IPS DF 6.9 (cell line): ENCODE data around the gene SELENOT.

Experiments
- DNase-seq: peaks from one replicate; pipeline ENCODE4 v3.0.0-alpha.2; 2013; ENCODE audit warnings: low read depth, low spot score
- H3K27ac ChIP-seq: one replicate; pipeline ENCODE4 v1.5.1; 2013; ENCODE audit warnings: low read length, control low read depth
- H3K27me3 ChIP-seq: 2 replicates; pipeline ENCODE4 v1.6.1; 2013; ENCODE audit warnings: mild to moderate bottlenecking, low read length; ENCODE audit not compliant: control insufficient read depth, insufficient read depth
- H3K36me3 ChIP-seq: 2 replicates; pipeline ENCODE4 v1.6.1; 2013; ENCODE audit warnings: low read length; ENCODE audit not compliant: control insufficient read depth, insufficient read depth
- H3K4me1 ChIP-seq: 2 replicates; pipeline ENCODE4 v1.6.1; 2013; ENCODE audit warnings: low read length; ENCODE audit not compliant: control insufficient read depth, insufficient read depth
- H3K4me3 ChIP-seq: 2 replicates; pipeline ENCODE4 v1.5.1; 2013; ENCODE audit warnings: mild to moderate bottlenecking, low read length
- H3K9me3 ChIP-seq: 2 replicates; pipeline ENCODE4 v1.6.1; 2013; ENCODE audit warnings: low read length, inconsistent platforms; ENCODE audit not compliant: control insufficient read depth, insufficient read depth
- WGBS: extraction: QIAGEN DNeasy Blood & Tissue Kit; methylation state at CpG from one replicate; pipeline ENCODE4 v1.1.7; 2013; ENCODE audit warnings: mixed read lengths, missing lambda C conversion rate; ENCODE audit not compliant: insufficient read length, insufficient coverage; 5-methylcytosine and 5-hydroxymethylcytosine counted together

The SELENOT gene

DNA sequence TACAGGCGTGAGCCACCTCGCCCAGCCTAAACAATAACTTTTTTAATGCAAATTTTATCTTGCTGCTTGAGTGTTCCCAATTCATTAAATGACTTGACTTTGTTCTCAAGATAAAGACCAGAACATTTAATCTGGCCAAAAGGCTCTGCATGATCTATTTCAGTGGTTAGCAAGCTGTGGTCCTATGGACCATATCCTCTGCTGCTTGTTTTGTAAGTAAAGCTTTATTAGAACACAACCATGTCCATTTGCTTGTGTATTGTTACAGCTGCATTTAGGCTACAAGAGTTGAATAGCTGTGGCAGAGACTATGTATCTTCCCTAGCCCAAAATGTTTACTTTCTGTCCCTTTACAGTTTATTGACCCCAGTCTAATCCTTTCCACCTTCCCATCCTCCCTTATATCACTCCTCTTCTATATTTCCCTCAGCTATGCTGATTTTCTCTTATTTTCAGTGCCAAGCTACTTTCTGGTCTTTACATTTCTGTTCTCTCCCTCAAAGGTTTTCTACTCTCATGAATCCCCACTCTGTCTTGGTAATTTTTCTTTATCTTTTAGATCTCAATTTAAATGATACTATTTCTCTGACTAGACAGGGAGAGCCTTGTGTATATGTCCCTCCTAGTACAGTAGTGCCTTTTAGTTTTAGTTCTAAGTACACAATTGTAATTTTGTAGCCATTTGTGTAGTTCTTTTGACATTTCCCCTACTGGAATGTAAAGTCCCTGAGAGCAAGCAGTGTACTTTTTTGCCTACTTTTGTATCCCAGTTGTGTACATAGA is 23.2 kb downstream of the SELENOT start:
- H3K36me3 ChIP-seq: no peaks in the 10 kb centered on the region
- no peaks in the 10 kb centered on the region for H3K27me3 ChIP-seq
- H3K9me3 ChIP-seq: no peaks in the 10 kb centered on the region
- no peak overlapping the region for H3K4me3 ChIP-seq
- DNase-seq: no peak
- no peaks in the 10 kb centered on the region for H3K4me1 ChIP-seq
- no peak overlapping the region for H3K27ac ChIP-seq
- WGBS: no CpG with 5 or more reads among the region's 2 CpGs

- no peaks in the 10 kb centered on the region for H3K4me1 ChIP-seq
- no peak overlapping the region for H3K27ac ChIP-seq
- H3K36me3 ChIP-seq: no peaks in the 10 kb centered on the region
- no peak overlapping the region for H3K4me3 ChIP-seq
- no peaks in the 10 kb centered on the region for H3K27me3 ChIP-seq
- no CpG with 5 or more reads among the region's 2 CpGs for WGBS
- DNase-seq: no peak
- no peaks in the 10 kb centered on the region for H3K9me3 ChIP-seq
Measured at GRCh38 chr3:150627557-150627956, 24.4 kb downstream of the SELENOT start.

DNA sequence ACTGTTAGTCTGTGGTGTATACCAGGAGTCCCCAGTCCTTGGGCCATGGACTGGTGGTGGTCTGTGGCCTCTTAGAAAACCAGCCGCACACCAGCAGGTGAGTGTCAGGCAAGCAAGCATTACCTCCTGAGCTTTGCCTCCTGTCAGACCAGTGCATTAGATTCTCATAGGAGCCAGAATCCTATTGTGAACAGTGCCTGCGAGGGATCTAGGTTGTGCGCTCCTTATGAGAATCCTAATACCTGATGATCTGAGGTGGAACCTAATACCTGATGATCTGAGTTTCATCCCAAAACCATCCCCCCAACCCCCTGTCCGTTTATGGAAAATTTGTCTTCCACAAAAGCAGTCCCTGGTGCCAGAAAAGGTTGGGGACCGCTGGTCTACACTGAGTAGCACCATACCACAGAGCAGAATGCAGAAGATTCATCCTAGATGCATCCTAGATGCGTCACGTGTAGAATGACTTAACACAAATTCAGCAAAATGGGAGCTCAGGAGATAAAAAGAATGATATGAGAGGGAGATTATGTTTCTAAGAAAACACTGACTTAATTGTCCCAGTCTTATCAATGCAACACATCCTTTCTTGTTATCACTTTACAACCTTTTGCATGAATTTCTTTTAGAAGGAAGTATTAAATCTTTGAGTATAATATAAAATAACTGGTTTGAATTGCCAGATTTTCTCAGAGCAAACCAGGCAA is 28.5 kb downstream of the SELENOT start:
- H3K27ac ChIP-seq: no peak overlapping the region
- no peaks in the 10 kb centered on the region for H3K27me3 ChIP-seq
- WGBS: no CpG with 5 or more reads among the region's 7 CpGs
- H3K36me3 ChIP-seq: no peaks in the 10 kb centered on the region
- no peaks in the 10 kb centered on the region for H3K9me3 ChIP-seq
- no peak overlapping the region for H3K4me3 ChIP-seq
- H3K4me1 ChIP-seq: no peaks in the 10 kb centered on the region
- DNase-seq: no peak

GRCh38 chr3:150635076-150635475 is 32.0 kb downstream of the SELENOT start:
- no CpG with 5 or more reads among the region's 6 CpGs for WGBS
- no peaks in the 10 kb centered on the region for H3K4me1 ChIP-seq
- no peaks in the 10 kb centered on the region for H3K36me3 ChIP-seq
- H3K27me3 ChIP-seq: no peaks in the 10 kb centered on the region
- no peak overlapping the region for H3K27ac ChIP-seq
- no peak overlapping the region for H3K4me3 ChIP-seq
- H3K9me3 ChIP-seq: no peaks in the 10 kb centered on the region
- no peak for DNase-seq

DNA sequence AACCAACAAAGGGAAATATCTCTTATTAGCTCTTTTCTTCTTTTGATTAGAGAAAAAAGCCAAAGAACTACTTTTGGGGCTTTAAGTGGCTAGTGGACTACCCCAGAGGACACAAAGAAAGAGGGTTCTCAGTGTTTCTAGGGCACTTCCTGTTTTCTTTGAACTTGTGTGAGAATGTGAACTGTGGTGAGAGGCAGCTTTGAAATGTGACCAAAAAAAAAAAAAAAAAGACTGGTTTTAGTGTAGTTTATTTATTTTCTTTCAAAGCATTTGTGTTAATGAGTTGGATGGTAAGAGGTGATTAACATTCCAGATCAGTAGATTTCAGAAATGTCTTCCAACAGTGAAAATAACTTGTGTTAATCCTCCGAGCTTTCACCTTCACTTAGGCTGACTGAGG is 32.4 kb downstream of the SELENOT start:
- H3K4me1 ChIP-seq: no peaks in the 10 kb centered on the region
- DNase-seq: no peak

GRCh38 chr3:150636258-150636657 is 33.1 kb downstream of the SELENOT start:
- no peak overlapping the region for H3K27ac ChIP-seq
- no CpG with 5 or more reads among the region's 5 CpGs for WGBS
- H3K36me3 ChIP-seq: no peaks in the 10 kb centered on the region
- no peak for DNase-seq
- no peaks in the 10 kb centered on the region for H3K9me3 ChIP-seq
- no peaks in the 10 kb centered on the region for H3K4me1 ChIP-seq
- H3K4me3 ChIP-seq: no peak overlapping the region
- no peaks in the 10 kb centered on the region for H3K27me3 ChIP-seq

More for the DNA sequence above, 32.4 kb downstream of the SELENOT start:
- no peaks in the 10 kb centered on the region for H3K27me3 ChIP-seq
- H3K36me3 ChIP-seq: no peaks in the 10 kb centered on the region
- no peak overlapping the region for H3K27ac ChIP-seq
- H3K9me3 ChIP-seq: no peaks in the 10 kb centered on the region
- no peak overlapping the region for H3K4me3 ChIP-seq
- no CpG with 5 or more reads among the region's 1 CpG for WGBS

DNA sequence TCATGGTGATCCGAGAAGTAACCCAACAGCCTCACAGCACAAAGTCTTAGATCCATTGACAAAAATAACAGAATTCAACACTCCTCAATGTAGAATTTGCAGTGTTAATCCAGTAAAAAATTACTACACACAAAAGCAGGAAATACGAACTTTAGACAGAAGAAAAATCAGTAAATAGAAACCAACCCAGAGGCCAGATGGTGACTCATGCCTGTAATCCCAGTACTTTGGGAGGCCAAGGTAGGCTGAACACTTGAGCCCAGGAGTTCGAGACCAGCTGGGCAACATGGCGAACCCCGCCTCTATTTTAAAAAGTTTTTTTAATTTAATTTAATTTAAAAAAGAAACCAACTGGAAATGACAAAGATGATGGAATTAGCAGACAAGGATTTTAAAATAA is 36.1 kb downstream of the SELENOT start:
- no peak overlapping the region for H3K27ac ChIP-seq
- no peaks in the 10 kb centered on the region for H3K27me3 ChIP-seq
- no peak overlapping the region for H3K4me3 ChIP-seq
- no peaks in the 10 kb centered on the region for H3K9me3 ChIP-seq
- H3K4me1 ChIP-seq: no peaks in the 10 kb centered on the region
- no CpG with 5 or more reads among the region's 5 CpGs for WGBS
- H3K36me3 ChIP-seq: no peaks in the 10 kb centered on the region
- DNase-seq: no peak

- DNase-seq: no peak
- no peaks in the 10 kb centered on the region for H3K36me3 ChIP-seq
- no CpG with 5 or more reads among the region's 12 CpGs for WGBS
- H3K9me3 ChIP-seq: no peaks in the 10 kb centered on the region
- H3K27ac ChIP-seq: no peak overlapping the region
- H3K4me3 ChIP-seq: no peak overlapping the region
- H3K27me3 ChIP-seq: no peaks in the 10 kb centered on the region
- H3K4me1 ChIP-seq: no peaks in the 10 kb centered on the region
Measured at GRCh38 chr3:150640256-150640655, 37.1 kb downstream of the SELENOT start.

DNA sequence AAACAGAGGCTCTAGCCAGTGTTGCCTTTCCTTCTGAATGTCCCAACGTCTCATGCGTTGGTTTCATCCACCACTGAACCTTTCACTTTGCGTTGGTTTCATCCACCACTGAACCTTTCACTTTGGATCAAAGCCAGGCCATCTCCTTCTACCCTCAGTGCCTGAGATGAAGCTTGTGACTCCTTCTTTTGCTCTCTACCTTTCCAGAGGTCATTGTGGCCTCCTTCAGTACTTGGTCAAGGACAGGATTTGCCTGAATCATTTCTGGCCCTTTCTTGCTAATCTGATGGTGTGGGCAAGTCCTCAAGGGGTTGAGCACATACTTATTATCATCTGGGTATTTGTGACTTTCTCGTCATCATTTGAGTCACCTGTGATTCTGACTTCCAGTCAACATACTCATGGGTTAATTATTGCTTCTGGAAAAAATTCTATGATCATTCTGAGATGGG is 50.0 kb downstream of the SELENOT start:
- H3K27me3 ChIP-seq: no peaks in the 10 kb centered on the region
- no CpG with 5 or more reads among the region's 4 CpGs for WGBS
- H3K27ac ChIP-seq: no peak overlapping the region
- H3K36me3 ChIP-seq: no peaks in the 10 kb centered on the region
- H3K4me3 ChIP-seq: no peak overlapping the region
- DNase-seq: no peak
- H3K9me3 ChIP-seq: no peaks in the 10 kb centered on the region
- H3K4me1 ChIP-seq: no peaks in the 10 kb centered on the region

- no peaks in the 10 kb centered on the region for H3K9me3 ChIP-seq
- no peaks in the 10 kb centered on the region for H3K36me3 ChIP-seq
- H3K27ac ChIP-seq: no peak overlapping the region
- DNase-seq: no peak
- no peaks in the 10 kb centered on the region for H3K4me1 ChIP-seq
- no CpG with 5 or more reads among the region's 4 CpGs for WGBS
- H3K4me3 ChIP-seq: no peak overlapping the region
- no peaks in the 10 kb centered on the region for H3K27me3 ChIP-seq
Measured at GRCh38 chr3:150656316-150656715, 53.2 kb downstream of the SELENOT start.
